ENCODE measurements around the gene RPUSD1.
A peak's percentile ranks its signal among the peaks of the same experiment; 100 is the strongest.

DNA sequence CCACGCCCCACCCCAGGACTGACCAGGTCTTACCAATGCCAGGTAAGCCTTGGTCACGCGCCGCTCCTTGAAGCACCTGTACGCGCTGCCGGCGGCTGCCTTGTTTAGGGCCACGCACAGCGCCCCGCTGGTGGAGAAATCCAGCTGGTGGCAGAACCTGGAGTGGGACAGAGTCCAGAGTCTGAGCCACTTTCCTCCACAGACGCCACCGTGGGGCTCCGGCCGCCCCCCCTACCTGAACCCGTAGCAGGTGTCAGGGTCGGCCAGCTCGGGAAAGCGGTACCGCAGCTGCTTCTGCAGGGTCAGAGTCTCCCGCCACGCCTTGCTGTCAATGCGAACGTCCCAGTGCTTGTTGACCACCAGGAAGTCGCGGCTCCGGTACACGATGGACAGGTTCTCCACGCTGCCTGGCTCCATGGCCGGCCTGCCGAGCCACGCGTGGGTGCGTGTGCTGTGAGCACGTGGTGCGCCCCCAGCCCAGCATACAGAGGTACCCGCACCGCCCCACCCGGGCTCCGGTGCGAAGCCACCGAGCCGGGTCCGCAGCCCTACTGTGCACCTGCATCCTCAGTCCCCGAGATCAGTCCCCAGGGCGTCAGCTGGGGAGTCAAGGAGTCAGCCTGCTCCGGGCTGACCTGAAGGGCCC lies 737 bp downstream of the RPUSD1 start:
- TF ChIP-seq CENPX (CRISPR knock-in tag; IDR thresholded peaks at IDR 0.05) (no peak), RXRB (CRISPR knock-in tag; IDR thresholded peaks at IDR 0.05; ENCODE audit: borderline replicate concordance) (no peak), EZH2 (conservative IDR thresholded peaks at IDR 0.05; ENCODE audit: low read depth, low read length) (no peak), ZNF562 (CRISPR knock-in tag; IDR thresholded peaks at IDR 0.05; ENCODE audit: borderline replicate concordance) (no peak), MXI1 (IDR thresholded peaks at IDR 0.05; ENCODE audit: borderline replicate concordance, low read depth, low read length) (no peak)
- TF ChIP-seq, protein P1, sequence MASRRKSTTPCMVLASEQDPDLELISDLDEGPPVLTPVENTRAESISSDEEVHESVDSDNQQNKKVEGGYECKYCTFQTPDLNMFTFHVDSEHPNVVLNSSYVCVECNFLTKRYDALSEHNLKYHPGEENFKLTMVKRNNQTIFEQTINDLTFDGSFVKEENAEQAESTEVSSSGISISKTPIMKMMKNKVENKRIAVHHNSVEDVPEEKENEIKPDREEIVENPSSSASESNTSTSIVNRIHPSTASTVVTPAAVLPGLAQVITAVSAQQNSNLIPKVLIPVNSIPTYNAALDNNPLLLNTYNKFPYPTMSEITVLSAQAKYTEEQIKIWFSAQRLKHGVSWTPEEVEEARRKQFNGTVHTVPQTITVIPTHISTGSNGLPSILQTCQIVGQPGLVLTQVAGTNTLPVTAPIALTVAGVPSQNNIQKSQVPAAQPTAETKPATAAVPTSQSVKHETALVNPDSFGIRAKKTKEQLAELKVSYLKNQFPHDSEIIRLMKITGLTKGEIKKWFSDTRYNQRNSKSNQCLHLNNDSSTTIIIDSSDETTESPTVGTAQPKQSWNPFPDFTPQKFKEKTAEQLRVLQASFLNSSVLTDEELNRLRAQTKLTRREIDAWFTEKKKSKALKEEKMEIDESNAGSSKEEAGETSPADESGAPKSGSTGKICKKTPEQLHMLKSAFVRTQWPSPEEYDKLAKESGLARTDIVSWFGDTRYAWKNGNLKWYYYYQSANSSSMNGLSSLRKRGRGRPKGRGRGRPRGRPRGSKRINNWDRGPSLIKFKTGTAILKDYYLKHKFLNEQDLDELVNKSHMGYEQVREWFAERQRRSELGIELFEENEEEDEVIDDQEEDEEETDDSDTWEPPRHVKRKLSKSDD (CRISPR knock-in tag; IDR thresholded peaks at IDR 0.05; ENCODE audit: low read depth) = no peak
- TF ChIP-seq, protein P2, sequence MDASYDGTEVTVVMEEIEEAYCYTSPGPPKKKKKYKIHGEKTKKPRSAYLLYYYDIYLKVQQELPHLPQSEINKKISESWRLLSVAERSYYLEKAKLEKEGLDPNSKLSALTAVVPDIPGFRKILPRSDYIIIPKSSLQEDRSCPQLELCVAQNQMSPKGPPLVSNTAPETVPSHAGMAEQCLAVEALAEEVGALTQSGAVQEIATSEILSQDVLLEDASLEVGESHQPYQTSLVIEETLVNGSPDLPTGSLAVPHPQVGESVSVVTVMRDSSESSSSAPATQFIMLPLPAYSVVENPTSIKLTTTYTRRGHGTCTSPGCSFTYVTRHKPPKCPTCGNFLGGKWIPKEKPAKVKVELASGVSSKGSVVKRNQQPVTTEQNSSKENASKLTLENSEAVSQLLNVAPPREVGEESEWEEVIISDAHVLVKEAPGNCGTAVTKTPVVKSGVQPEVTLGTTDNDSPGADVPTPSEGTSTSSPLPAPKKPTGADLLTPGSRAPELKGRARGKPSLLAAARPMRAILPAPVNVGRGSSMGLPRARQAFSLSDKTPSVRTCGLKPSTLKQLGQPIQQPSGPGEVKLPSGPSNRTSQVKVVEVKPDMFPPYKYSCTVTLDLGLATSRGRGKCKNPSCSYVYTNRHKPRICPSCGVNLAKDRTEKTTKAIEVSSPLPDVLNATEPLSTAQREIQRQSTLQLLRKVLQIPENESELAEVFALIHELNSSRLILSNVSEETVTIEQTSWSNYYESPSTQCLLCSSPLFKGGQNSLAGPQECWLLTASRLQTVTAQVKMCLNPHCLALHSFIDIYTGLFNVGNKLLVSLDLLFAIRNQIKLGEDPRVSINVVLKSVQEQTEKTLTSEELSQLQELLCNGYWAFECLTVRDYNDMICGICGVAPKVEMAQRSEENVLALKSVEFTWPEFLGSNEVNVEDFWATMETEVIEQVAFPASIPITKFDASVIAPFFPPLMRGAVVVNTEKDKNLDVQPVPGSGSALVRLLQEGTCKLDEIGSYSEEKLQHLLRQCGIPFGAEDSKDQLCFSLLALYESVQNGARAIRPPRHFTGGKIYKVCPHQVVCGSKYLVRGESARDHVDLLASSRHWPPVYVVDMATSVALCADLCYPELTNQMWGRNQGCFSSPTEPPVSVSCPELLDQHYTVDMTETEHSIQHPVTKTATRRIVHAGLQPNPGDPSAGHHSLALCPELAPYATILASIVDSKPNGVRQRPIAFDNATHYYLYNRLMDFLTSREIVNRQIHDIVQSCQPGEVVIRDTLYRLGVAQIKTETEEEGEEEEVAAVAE (CRISPR knock-in tag; IDR thresholded peaks at IDR 0.05; ENCODE audit: borderline replicate concordance) = no peak
- TF ChIP-seq, protein P3, sequence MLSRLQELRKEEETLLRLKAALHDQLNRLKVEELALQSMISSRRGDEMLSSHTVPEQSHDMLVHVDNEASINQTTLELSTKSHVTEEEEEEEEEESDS (CRISPR knock-in tag; IDR thresholded peaks at IDR 0.05; ENCODE audit: borderline replicate concordance) = no peak
- TF ChIP-seq, protein P4, sequence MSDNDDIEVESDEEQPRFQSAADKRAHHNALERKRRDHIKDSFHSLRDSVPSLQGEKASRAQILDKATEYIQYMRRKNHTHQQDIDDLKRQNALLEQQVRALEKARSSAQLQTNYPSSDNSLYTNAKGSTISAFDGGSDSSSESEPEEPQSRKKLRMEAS (IDR thresholded peaks at IDR 0.05) = peak; percentile 40; the same call in 1 of the 2 replicates
